Measurements from ENCODE around the gene ADCK1. TPM values are rescaled to one million over a fixed set of nuclear protein-coding genes. Genes with fewer than 3 reads are reported as not detected.
"Not testable (repeated sequence)": the region's sequence is repeated elsewhere in the genome, so short reads cannot be mapped to it uniquely, and the experiment has no call there.

Gene ADCK1
- total and polyA plus RNA-seq, 2 experiments from 2014 or later, result 6.7 to 11.2 TPM

DNA sequence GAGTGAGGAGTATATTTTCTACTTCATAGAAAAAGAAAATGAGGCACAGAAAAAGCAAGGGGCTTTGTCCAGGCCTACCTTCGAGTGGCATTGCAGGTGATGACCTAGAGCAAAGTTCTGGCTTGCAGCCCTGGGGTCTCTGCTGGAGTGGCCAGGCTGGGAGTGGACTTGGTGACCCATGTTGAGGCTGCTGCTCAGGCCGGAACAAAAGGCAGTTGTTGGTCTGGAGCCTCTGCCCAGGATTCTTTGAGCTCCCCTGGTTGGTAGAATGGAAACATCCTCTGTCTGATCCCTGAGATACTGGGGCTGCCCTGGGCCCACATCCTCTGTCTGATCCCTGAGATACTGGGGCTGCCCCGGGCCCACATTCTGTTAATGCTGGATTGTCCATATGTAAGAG, 86.1 kb downstream of the ADCK1 start:
- DNase-seq (ENCODE audit: low spot score) (no peak), ATAC-seq (no peak)
- H3K9me3 Mint-ChIP-seq, result no peaks in the 10 kb centered on the region; the same call in 2 of the 3 replicates
- Histone ChIP-seq H3K4me1 (ENCODE audit: insufficient read depth) (no peaks in the 10 kb centered on the region), H3K4me3 (no peak overlapping the region), H3K4me2 (no peak overlapping the region), H2AFZ (no peak overlapping the region), H3K79me2 (replicated peaks; ENCODE audit: insufficient read depth) (no peaks in the 10 kb centered on the region), H3K27ac (ENCODE audit: low read depth) (no peak overlapping the region), H3F3A (replicated peaks; ENCODE audit: low read depth) (no peaks in the 10 kb centered on the region), H3K36me3 (ENCODE audit: insufficient read depth) (no peaks in the 10 kb centered on the region), H3K27me3 (ENCODE audit: insufficient read depth) (no peaks in the 10 kb centered on the region), H3K9me2 (ENCODE audit: insufficient read depth) (no peaks in the 10 kb centered on the region), H4K20me1 (replicated peaks; ENCODE audit: insufficient read depth) (no peaks in the 10 kb centered on the region)
- H3K4me3 Mint-ChIP-seq, result no peak overlapping the region
- peaks cover 16% of the 10 kb centered on the region for H3K36me3 Mint-ChIP-seq (ENCODE audit: low read depth)
- no peak overlapping the region for H3K27ac Mint-ChIP-seq
- peaks cover 5% of the 10 kb centered on the region; the same call in 1 of the 3 replicates for H3K4me1 Mint-ChIP-seq
- TF ChIP-seq, protein P1, sequence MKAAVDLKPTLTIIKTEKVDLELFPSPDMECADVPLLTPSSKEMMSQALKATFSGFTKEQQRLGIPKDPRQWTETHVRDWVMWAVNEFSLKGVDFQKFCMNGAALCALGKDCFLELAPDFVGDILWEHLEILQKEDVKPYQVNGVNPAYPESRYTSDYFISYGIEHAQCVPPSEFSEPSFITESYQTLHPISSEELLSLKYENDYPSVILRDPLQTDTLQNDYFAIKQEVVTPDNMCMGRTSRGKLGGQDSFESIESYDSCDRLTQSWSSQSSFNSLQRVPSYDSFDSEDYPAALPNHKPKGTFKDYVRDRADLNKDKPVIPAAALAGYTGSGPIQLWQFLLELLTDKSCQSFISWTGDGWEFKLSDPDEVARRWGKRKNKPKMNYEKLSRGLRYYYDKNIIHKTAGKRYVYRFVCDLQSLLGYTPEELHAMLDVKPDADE (IDR thresholded peaks at IDR 0.05), result no peak
- TF ChIP-seq JUNB (IDR thresholded peaks at IDR 0.05; ENCODE audit: unreplicated experiment) (no peak), EZH2 (IDR thresholded peaks at IDR 0.05; ENCODE audit: low read depth, unreplicated experiment) (no peak), EZH2phosphoT487 (IDR thresholded peaks at IDR 0.05; ENCODE audit: unreplicated experiment) (no peak), POLR2AphosphoS5 (IDR thresholded peaks at IDR 0.05; ENCODE audit: low read depth) (no peak), CREB1 (CRISPR knock-in tag; IDR thresholded peaks at IDR 0.05; ENCODE audit: low read depth) (no peak), ZNF331 (CRISPR knock-in tag; IDR thresholded peaks at IDR 0.05; ENCODE audit: low read depth) (no peak)
- TF ChIP-seq, protein P2, sequence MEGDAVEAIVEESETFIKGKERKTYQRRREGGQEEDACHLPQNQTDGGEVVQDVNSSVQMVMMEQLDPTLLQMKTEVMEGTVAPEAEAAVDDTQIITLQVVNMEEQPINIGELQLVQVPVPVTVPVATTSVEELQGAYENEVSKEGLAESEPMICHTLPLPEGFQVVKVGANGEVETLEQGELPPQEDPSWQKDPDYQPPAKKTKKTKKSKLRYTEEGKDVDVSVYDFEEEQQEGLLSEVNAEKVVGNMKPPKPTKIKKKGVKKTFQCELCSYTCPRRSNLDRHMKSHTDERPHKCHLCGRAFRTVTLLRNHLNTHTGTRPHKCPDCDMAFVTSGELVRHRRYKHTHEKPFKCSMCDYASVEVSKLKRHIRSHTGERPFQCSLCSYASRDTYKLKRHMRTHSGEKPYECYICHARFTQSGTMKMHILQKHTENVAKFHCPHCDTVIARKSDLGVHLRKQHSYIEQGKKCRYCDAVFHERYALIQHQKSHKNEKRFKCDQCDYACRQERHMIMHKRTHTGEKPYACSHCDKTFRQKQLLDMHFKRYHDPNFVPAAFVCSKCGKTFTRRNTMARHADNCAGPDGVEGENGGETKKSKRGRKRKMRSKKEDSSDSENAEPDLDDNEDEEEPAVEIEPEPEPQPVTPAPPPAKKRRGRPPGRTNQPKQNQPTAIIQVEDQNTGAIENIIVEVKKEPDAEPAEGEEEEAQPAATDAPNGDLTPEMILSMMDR (conservative IDR thresholded peaks at IDR 0.05; ENCODE audit: low read depth in 2 of 2), result no peak
- no peaks in the 10 kb centered on the region for H3K27me3 Mint-ChIP-seq (ENCODE audit: insufficient read depth, low read depth, poor library complexity)

DNA sequence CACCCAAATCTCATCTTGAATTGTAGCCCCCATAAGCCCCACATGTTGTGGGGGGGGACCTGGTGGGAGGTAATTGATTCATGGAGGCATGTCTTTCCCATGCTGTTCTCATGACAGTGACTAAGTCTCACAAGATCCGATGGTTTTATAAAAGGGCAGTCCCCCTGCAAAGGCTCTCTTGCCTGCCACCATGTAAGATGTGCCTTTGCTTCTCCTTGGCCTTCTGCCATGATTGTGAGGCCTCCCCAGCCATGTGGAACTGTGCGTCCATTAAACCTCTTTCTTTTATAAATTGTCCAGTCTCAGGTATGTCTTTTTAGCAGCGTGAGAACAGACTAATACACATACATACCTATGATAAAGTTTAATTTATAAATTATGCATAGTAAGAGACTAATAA, 89.0 kb downstream of the ADCK1 start:
- H3K27me3 Mint-ChIP-seq (ENCODE audit: insufficient read depth, low read depth, poor library complexity); H3K4me2 ChIP-seq; H3K79me2 ChIP-seq (replicated peaks; ENCODE audit: insufficient read depth); H3K4me3 Mint-ChIP-seq; H2AFZ ChIP-seq; H3F3A ChIP-seq (replicated peaks; ENCODE audit: low read depth); H4K20me1 ChIP-seq (replicated peaks; ENCODE audit: insufficient read depth); H3K9me3 Mint-ChIP-seq; H3K4me1 ChIP-seq (ENCODE audit: insufficient read depth); H3K27ac ChIP-seq (ENCODE audit: low read depth); H3K4me1 Mint-ChIP-seq; ATAC-seq; H3K4me3 ChIP-seq; DNase-seq (ENCODE audit: low spot score); H3K27me3 ChIP-seq (ENCODE audit: insufficient read depth); H3K36me3 ChIP-seq (ENCODE audit: insufficient read depth); H3K9me2 ChIP-seq (ENCODE audit: insufficient read depth); H3K27ac Mint-ChIP-seq: not testable (repeated sequence)
- peaks cover 16% of the 10 kb centered on the region for H3K36me3 Mint-ChIP-seq (ENCODE audit: low read depth)

DNA sequence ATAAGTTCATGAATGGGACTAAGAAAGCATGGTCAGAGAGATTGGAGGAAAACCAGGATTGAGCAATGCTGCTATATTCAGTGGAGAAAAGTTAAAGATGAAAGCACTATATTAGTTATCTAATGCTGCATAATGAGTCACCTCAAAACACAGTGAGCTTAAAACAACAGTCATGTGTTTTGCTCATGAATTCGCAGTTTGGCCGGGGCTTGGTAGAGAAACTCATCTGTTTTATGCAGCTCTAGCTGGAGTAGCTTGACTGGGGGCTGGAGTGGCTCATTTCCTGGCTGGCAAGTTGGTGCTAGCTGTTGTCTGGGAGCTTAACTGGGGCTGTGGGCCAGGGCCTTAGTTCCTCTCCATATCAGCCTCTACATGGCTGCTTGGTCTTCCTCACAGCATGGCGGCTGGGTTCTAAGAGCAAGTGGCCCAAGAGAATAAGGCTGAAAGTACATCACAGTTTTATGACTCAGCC, 90.1 kb downstream of the ADCK1 start:
- peaks cover 16% of the 10 kb centered on the region for H3K36me3 Mint-ChIP-seq (ENCODE audit: low read depth)
- ATAC-seq (no peak), DNase-seq (ENCODE audit: low spot score) (no peak)
- Histone ChIP-seq H3K9me2 (ENCODE audit: insufficient read depth) (no peaks in the 10 kb centered on the region), H3K27ac (ENCODE audit: low read depth) (no peak overlapping the region), H3K36me3 (ENCODE audit: insufficient read depth) (no peaks in the 10 kb centered on the region), H4K20me1 (replicated peaks; ENCODE audit: insufficient read depth) (no peaks in the 10 kb centered on the region), H3K4me1 (ENCODE audit: insufficient read depth) (no peaks in the 10 kb centered on the region), H3K4me2 (no peak overlapping the region), H3K79me2 (replicated peaks; ENCODE audit: insufficient read depth) (no peaks in the 10 kb centered on the region), H3K27me3 (ENCODE audit: insufficient read depth) (no peaks in the 10 kb centered on the region), H3K4me3 (no peak overlapping the region), H3F3A (replicated peaks; ENCODE audit: low read depth) (no peaks in the 10 kb centered on the region), H2AFZ (no peak overlapping the region)
- no peaks in the 10 kb centered on the region for H3K4me1 Mint-ChIP-seq
- H3K4me3 Mint-ChIP-seq, result no peak overlapping the region
- H3K27ac Mint-ChIP-seq, result no peak overlapping the region
- peaks cover 2% of the 10 kb centered on the region for H3K27me3 Mint-ChIP-seq (ENCODE audit: insufficient read depth, low read depth, poor library complexity)
- no peaks in the 10 kb centered on the region; the same call in 2 of the 3 replicates for H3K9me3 Mint-ChIP-seq
- no peak for TF ChIP-seq ZNF331 (CRISPR knock-in tag; IDR thresholded peaks at IDR 0.05; ENCODE audit: low read depth)
- TF ChIP-seq, protein P3, sequence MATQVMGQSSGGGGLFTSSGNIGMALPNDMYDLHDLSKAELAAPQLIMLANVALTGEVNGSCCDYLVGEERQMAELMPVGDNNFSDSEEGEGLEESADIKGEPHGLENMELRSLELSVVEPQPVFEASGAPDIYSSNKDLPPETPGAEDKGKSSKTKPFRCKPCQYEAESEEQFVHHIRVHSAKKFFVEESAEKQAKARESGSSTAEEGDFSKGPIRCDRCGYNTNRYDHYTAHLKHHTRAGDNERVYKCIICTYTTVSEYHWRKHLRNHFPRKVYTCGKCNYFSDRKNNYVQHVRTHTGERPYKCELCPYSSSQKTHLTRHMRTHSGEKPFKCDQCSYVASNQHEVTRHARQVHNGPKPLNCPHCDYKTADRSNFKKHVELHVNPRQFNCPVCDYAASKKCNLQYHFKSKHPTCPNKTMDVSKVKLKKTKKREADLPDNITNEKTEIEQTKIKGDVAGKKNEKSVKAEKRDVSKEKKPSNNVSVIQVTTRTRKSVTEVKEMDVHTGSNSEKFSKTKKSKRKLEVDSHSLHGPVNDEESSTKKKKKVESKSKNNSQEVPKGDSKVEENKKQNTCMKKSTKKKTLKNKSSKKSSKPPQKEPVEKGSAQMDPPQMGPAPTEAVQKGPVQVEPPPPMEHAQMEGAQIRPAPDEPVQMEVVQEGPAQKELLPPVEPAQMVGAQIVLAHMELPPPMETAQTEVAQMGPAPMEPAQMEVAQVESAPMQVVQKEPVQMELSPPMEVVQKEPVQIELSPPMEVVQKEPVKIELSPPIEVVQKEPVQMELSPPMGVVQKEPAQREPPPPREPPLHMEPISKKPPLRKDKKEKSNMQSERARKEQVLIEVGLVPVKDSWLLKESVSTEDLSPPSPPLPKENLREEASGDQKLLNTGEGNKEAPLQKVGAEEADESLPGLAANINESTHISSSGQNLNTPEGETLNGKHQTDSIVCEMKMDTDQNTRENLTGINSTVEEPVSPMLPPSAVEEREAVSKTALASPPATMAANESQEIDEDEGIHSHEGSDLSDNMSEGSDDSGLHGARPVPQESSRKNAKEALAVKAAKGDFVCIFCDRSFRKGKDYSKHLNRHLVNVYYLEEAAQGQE (IDR thresholded peaks at IDR 0.05; ENCODE audit: unreplicated experiment), result no peak
- TF ChIP-seq NANOG (IDR thresholded peaks at IDR 0.05; ENCODE audit: borderline replicate concordance), result no peak
- TF ChIP-seq JUNB (IDR thresholded peaks at IDR 0.05; ENCODE audit: unreplicated experiment), result no peak
- no peak for TF ChIP-seq ZNF114 (CRISPR knock-in tag; IDR thresholded peaks at IDR 0.05)
- TF ChIP-seq, protein P2 (conservative IDR thresholded peaks at IDR 0.05; ENCODE audit: low read depth in 2 of 2), result no peak
